ENCODE results near the gene ADGRG4.
"Not testable (repeated sequence)": the region's sequence is repeated elsewhere in the genome, so short reads cannot be mapped to it uniquely, and the experiment has no call there.

GRCh38 chrX:136300721-136301120 lies at the start of gene ADGRG4:
- not testable (repeated sequence) for TF ChIP-seq POLR2AphosphoS5, EP300 (IDR thresholded peaks at IDR 0.05)

Measured in suprapubic skin (tissue), 4 donors.